LoVo (cell line): ENCODE results near the gene TEDDM1.
A peak's percentile ranks its signal among the peaks of the same experiment; 100 is the strongest.
"Not testable (repeated sequence)": the region's sequence is repeated elsewhere in the genome, so short reads cannot be mapped to it uniquely, and the experiment has no call there.

ENCODE experiments used
- DNase-seq: peaks from one replicate; pipeline ENCODE4 v3.0.0-alpha.2; 2016; ENCODE audit warnings: low spot score

Gene TEDDM1

DNA sequence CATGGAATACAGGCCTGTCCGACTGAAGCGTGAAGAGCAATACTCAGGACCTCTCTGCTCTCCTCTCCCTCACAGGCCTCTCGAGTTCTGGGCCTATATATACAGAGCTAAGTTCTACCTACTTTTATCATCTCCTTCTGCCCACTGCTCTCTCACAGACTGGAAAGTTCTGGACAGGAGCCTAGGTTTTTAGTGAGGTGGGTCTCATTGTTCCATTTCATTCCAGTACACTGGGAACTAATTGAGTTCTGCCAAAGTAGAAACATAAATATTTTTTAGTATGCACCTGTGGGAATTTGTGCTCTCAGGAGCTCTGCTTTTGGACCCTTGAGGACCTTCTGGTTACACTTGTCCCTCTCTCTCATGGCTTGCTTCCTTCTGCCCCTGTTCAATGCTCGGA lies at the start of gene TEDDM1:
TSS of gene TEDDM1 (minus strand) at position 101 of the 400 bp plus-strand sequence. CDS start 182 bp downstream, outside the sequence.
- no peak for DNase-seq

GRCh38 chr1:182450087-182450486 lies 49.6 kb upstream of the TEDDM1 start, which contains the start of gene RGSL1:
Gene RGSL1, plus strand, starts transcription at chr1:182450146. Its CDS starts 20 bp downstream, at chr1:182450166.
- DNase-seq = no peak

DNA sequence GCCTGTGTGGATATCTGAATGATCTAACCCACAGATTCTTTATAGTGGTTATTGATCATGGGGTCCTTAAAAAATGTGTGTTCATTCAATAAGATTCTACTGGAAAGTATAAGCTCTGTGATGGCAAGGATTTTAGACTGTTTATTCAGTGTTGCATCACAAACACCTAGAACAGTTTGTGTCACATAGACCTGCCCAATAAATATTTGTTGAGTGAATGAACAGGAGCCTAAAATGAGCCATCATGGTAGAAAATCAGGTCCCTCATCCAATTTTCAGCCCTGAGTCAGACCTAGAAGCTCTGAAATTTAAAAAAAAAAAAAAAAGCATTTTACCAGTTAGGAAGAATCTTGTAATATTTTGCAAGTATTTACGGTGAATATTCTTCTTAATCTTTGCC lies 47.2 kb upstream of the TEDDM1 start:
- no peak for DNase-seq

- not testable (repeated sequence) for DNase-seq
Measured at GRCh38 chr1:182447124-182447523, 46.7 kb upstream of the TEDDM1 start.

GRCh38 chr1:182446033-182446669 lies 45.7 kb upstream of the TEDDM1 start:
- DNase-seq = peak; percentile 51

DNA sequence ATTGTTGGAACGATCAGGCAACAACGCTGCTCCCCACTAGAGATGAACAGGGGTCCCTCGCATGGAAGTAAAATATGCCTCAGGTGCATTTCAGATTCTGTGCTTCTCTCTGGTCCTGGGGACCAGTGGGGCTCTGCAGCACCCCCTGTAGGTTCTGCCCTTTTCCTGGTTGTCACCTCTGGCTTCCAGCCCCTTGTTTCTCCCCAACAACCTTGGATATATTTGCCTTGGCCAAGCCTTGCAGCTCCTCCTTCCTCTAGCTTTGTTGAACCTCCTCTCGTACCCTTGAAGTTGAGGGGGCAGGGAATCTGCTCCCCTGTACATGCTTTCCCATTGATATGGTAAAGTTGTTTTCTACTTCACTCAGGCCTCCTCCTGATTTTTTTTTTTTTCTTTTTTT lies 44.0 kb upstream of the TEDDM1 start:
- DNase-seq = no peak

DNA sequence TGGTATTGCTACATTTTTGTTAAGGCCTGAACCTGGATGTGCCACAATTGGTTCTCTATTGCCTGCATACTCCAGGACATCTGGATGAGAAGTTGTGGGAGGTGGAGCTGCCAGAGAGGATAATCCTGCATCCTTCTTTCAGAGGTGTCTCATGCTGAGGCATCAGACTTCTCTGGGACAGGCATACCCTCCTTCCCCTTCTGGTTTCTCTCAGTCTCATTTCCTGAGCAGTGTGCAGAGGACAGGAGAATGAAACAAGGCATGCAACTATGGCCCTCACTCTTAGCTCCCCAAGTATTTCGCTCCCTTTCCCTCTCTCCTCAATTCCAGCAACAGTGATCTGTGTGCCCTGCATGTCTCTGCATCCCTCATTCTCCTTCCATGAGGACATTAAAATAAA lies 41.9 kb upstream of the TEDDM1 start:
- DNase-seq = no peak

GRCh38 chr1:182441719-182442118 lies 41.3 kb upstream of the TEDDM1 start:
- DNase-seq = no peak

- DNase-seq = no peak
Measured at GRCh38 chr1:182438326-182438725, 37.9 kb upstream of the TEDDM1 start.

GRCh38 chr1:182433580-182433979 lies 33.1 kb upstream of the TEDDM1 start:
- no peak for DNase-seq

- DNase-seq = no peak
Measured at GRCh38 chr1:182431278-182431677, 30.8 kb upstream of the TEDDM1 start.

GRCh38 chr1:182430263-182431068 lies 30.0 kb upstream of the TEDDM1 start:
- DNase-seq = no peak

GRCh38 chr1:182428043-182428442 lies 27.6 kb upstream of the TEDDM1 start:
- no peak for DNase-seq

- DNase-seq = no peak
Measured at GRCh38 chr1:182426442-182427430, 26.3 kb upstream of the TEDDM1 start.

- no peak for DNase-seq
Measured at GRCh38 chr1:182415789-182416188, 15.3 kb upstream of the TEDDM1 start.

GRCh38 chr1:182413969-182414368 lies 13.5 kb upstream of the TEDDM1 start:
- no peak for DNase-seq

- no peak for DNase-seq
Measured at GRCh38 chr1:182413486-182413885, 13.0 kb upstream of the TEDDM1 start.

GRCh38 chr1:182410620-182411273 lies 10.3 kb upstream of the TEDDM1 start:
- no peak for DNase-seq

- no peak for DNase-seq
Measured at GRCh38 chr1:182410138-182410537, 9.7 kb upstream of the TEDDM1 start.

- no peak for DNase-seq
Measured at GRCh38 chr1:182408435-182409075, 8.1 kb upstream of the TEDDM1 start.

- DNase-seq = no peak
Measured at GRCh38 chr1:182407724-182408123, 7.3 kb upstream of the TEDDM1 start.
